ENCODE measurements around the gene GDNF.

GDNF gene

GRCh38 chr5:37846786-37847310 is 7.0 kb upstream of the GDNF start (continued):
- TF ChIP-seq ZNF513 (tag by site-specific recombination; IDR thresholded peaks at IDR 0.05) (no peak), ZBTB7A (tag by site-specific recombination; IDR thresholded peaks at IDR 0.05; ENCODE audit: low read depth) (no peak), ZNF670 (tag by site-specific recombination; IDR thresholded peaks at IDR 0.05; ENCODE audit: low read depth) (no peak), IKZF3 (tag by site-specific recombination; IDR thresholded peaks at IDR 0.05) (peak; percentile 58; the same call in 1 of the 2 replicates), PATZ1 (tag by site-specific recombination; IDR thresholded peaks at IDR 0.05) (no peak), ZBTB20 (tag by site-specific recombination; IDR thresholded peaks at IDR 0.05) (peak; percentile 42; the same call in 1 of the 2 replicates), HOXD13 (CRISPR knock-in tag; IDR thresholded peaks at IDR 0.05; ENCODE audit: borderline replicate concordance) (no peak), ZNF768 (tag by site-specific recombination; IDR thresholded peaks at IDR 0.05) (no peak), ZBTB44 (tag by site-specific recombination; IDR thresholded peaks at IDR 0.05) (peak; percentile 42), ZNF350 (tag by site-specific recombination; IDR thresholded peaks at IDR 0.05) (no peak), REST (tag by site-specific recombination; IDR thresholded peaks at IDR 0.05) (no peak), ZNF169 (tag by site-specific recombination; IDR thresholded peaks at IDR 0.05) (no peak), PRDM2 (tag by site-specific recombination; IDR thresholded peaks at IDR 0.05; ENCODE audit: borderline replicate concordance) (no peak), ZNF629 (tag by site-specific recombination; IDR thresholded peaks at IDR 0.05) (no peak), ZFP69B (tag by site-specific recombination; IDR thresholded peaks at IDR 0.05) (no peak), ZNF560 (tag by site-specific recombination; IDR thresholded peaks at IDR 0.05; ENCODE audit: borderline replicate concordance) (no peak), PRDM6 (tag by site-specific recombination; IDR thresholded peaks at IDR 0.05) (peak; percentile 44), ZNF785 (tag by site-specific recombination; IDR thresholded peaks at IDR 0.05) (no peak), YY1 (tag by site-specific recombination; IDR thresholded peaks at IDR 0.05) (no peak), ZNF16 (tag by site-specific recombination; IDR thresholded peaks at IDR 0.05; ENCODE audit: low read depth) (no peak), ZNF416 (tag by site-specific recombination; IDR thresholded peaks at IDR 0.05) (no peak), KLF9 (tag by site-specific recombination; IDR thresholded peaks at IDR 0.05; ENCODE audit: low read depth) (no peak), ZNF211 (tag by site-specific recombination; IDR thresholded peaks at IDR 0.05; ENCODE audit: low read depth) (no peak), EGR2 (tag by site-specific recombination; IDR thresholded peaks at IDR 0.05; ENCODE audit: low read depth) (no peak)

Measured in HEK293 (cell line).